Epithelial cell of prostate (primary cell): ENCODE measurements around the gene GRAMD4.

Experiments used
- DNase-seq: peaks from one replicate; pipeline ENCODE4 v3.0.0-alpha.2; 2011; ENCODE audit warnings: low read depth, low spot score
- H3K27ac ChIP-seq: fragments of 450-650 bp; 2 replicates; pipeline ENCODE4 v1.5.1; 2017; ENCODE audit warnings: mild to moderate bottlenecking

Gene GRAMD4

DNA sequence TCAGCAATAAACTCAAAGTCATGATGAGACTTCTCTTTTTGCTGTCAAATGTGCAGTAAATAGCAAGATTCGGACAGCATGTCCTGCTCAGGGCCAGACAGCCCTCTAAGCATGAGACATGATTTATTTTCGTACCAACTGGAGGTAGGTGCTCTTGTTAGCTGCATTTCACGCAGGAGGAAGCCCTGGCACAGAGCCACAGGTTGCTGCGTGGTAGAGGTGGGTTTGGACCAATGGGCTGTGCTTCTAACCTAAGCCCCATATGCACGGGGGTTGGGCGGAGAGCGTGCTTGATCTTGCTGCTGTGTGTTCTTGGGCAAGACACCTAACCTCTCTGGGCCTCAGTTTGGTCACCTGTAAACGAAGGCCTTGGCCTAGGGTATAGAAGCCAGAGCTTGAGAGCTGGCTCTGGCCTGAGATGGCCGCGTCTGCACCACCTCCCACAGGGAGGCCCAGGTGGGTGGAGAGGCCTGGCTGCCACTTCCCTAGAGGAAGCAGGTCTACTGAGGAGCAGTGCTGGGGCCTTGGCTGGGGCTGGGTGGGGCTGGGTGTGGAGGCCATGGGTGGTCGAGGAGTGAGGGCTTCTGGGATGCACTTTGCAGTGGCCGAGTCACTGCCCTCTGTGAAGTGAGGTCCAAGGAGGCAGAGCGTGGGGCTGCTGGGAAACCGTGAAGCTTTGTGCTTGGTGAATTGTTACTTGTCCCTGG is 38.5 kb upstream of the GRAMD4 start:
- no peak for DNase-seq

DNA sequence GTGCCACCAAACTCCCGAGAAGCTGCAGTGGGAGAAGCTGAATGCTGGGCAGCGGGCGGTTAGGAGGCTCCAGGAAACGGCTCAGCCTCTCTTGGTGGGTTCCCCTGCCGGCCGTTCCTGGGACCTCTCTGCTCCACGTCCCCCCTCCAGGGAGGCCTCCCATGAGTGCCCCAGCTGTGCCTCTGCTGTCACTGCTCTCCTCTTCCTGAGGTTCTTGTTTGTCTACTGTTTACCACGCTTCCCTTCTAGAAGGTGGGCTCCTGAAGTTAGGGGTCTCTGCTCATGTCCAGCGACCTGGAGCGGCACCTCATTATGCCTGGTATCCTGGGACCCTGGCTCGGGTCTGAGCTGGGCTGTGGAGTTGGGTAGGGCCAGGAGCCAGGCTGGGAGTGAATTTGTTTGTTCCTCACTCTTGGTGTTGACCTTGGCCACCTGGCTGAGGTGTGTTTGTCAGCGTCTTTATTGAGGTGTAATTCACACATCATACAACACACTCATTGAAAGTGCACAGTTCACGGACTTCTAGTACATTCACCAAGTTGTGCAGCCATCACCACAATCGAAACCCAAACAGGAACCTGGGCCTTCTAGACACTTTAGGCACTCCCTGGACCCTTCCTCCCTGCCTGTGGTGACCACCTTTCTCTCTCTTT is 37.8 kb upstream of the GRAMD4 start:
- no peak overlapping the region for H3K27ac ChIP-seq
- no peak for DNase-seq

More for the DNA sequence above, 38.5 kb upstream of the GRAMD4 start:
- no peak overlapping the region for H3K27ac ChIP-seq

- H3K27ac ChIP-seq: no peak overlapping the region
- DNase-seq: no peak
These were observed 36.6 kb upstream of the GRAMD4 start for GRCh38 chr22:46583571-46583970.

- DNase-seq: peak; percentile 31
- no peak overlapping the region for H3K27ac ChIP-seq
These were observed 35.9 kb upstream of the GRAMD4 start for GRCh38 chr22:46584081-46584921.

DNA sequence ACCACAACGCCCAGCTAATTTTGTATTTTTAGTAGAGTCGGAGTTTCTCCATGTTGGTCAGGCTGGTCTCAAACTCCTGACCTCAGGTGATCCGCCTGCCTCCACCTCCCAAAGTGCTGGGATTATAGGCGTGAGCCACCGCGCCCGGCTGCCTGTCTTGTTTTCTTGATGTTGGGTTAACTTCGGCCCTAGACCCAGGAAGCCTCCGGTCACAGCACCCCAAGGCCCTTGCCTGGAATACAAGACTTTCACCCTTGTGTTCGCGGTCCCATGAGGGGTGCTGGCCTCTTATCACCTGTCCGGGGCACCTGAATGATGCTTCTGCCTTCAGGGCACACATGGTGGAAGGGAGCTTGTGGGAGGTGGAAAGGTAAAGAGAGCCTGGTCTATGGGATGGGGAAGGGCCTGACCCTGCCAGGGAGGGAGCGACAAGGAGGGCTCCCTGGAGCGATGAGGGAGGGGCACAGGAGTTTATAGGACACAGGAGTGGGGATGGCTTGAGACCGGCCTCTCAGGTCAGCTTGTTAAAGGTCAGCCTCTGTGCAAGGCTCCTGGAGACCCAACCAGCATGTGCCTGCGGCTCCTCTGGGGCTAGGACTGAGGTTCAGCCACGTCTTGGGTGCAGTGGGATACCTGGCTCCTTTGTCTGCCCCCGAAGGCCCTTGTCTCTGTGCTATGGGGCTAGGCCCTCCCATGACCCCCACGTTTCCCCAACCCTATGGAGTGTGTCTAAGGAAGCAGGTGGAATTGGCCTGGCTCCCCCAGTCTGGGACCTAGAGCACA is 34.7 kb upstream of the GRAMD4 start:
- DNase-seq: no peak
- no peak overlapping the region for H3K27ac ChIP-seq

GRCh38 chr22:46586123-46586519 is 34.1 kb upstream of the GRAMD4 start:
- H3K27ac ChIP-seq: no peak overlapping the region
- DNase-seq: no peak

- DNase-seq: no peak
- no peak overlapping the region for H3K27ac ChIP-seq
These were observed 33.6 kb upstream of the GRAMD4 start for GRCh38 chr22:46586531-46587011.

DNA sequence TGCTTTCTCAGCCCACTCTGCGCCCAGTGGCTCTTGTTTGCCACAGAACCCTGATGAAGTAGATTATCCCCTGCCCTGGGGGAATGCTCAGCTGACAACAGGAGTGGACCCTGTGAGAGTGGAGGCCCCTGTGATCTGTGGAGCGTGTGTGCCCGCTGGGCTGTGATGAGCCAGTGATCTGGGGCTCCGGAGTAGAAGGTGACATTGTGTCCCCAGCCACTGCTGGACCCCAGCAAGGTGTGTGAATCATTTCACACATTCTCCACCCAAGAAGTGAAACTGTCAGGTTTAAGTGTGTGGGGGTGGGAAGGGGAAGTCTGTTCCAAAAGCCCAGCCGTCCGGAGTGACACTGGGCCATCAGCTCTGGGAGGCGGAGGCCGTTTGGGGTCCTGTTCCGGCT is 33.1 kb upstream of the GRAMD4 start:
- DNase-seq: no peak
- no peak overlapping the region for H3K27ac ChIP-seq

- no peak overlapping the region for H3K27ac ChIP-seq
- DNase-seq: no peak
These were observed 32.5 kb upstream of the GRAMD4 start for GRCh38 chr22:46587492-46588278.

DNA sequence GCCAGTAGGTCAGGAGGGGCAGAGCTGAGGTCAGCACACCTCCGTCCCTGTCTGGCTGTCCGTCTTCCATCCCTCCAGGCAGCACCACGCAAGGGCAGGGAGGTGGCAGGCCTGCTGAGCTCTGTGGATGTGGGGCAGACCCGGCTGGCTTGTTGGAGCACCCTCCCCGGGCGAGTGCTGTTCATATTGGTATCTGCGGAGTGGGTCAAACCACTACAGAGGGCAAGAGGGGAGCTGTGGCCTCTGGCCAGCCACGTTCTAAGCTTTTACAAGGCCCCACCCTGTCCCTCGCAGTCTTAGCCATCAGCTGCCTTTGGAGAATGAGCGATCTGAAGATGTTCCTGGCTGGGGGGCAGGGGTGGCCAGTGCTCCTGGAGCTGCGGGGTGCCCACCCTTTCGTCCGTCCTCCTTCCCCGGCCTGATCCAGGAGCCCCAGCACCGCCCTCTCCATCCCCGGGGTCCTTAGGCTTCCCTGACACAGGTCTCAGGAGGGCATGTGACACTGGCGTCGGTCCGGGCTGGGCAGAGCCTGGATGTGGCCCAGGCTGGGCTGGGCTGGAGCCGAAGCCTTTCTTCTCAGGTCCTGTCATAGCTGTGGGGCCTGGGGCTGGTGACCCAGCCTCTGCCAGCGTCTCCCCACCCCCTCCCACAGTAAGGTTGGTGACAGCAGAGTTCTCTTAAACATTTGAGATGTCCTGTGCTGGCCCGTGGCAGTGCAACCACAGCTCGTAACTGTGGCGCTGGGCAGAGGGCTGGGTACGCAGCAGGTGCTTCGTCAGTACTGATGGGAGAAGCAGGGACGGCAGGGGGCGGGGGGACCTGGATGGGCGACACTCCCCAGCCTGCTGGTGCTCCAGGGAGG is 31.7 kb upstream of the GRAMD4 start:
- no peak overlapping the region for H3K27ac ChIP-seq

DNA sequence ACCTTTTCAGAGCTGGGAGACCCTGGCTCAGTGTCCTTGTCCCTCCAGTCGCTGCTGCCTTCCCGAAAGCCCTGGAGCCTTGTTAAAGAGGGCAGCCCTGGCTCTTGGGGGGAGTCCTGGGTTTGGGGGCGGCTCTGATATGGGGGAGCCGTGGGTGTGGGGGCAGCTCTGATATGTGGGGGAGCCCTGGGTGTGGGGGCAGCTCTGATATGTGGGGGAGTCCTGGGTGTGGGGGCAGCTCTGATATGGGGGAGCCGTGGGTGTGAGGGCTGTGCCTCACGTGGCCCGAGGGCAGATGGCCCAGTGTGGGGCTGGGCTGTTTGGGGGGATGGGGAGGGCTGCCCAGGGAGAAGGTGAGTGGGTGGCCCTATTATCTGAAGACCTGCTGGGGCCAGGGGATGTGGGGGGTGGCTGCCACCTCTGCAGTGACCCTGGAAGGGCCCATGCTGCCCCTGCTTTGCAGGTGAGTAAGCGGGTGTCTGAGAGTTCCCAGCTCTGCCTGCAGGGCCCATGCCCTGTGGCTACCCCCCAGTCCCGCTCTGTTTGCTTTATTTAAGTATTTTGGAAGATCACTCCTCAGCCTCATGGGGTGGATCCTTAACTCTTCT is 30.9 kb upstream of the GRAMD4 start:
- DNase-seq: no peak

More for the DNA sequence above, 31.7 kb upstream of the GRAMD4 start:
- DNase-seq: no peak

DNA sequence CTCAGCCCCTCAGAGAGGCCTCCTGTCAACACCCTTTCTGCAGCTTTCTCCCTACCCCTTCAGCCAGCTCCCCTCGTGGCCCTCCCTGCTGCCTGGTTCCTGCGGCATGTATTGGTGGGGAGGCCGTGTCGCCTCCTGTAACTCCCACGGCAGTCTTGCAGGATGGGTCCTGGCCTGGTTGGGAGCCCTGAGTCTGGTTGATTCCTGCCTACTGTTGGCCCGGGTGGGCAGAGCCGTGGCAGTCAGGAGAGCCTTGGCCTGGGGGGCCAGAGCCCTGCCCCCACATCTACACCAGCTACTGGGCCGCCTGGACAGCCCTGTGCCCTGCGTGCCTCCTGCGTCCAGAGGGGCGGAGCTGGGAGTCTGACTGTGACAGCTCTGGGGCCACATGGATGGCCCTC is 30.3 kb upstream of the GRAMD4 start:
- H3K27ac ChIP-seq: no peak overlapping the region

More for the DNA sequence above, 30.9 kb upstream of the GRAMD4 start:
- no peak overlapping the region for H3K27ac ChIP-seq

GRCh38 chr22:46590334-46590733 is 29.9 kb upstream of the GRAMD4 start:
- H3K27ac ChIP-seq: no peak overlapping the region
- no peak for DNase-seq

More for the DNA sequence above, 30.3 kb upstream of the GRAMD4 start:
- DNase-seq: no peak

- no peak for DNase-seq
- H3K27ac ChIP-seq: no peak overlapping the region
These were observed 28.3 kb upstream of the GRAMD4 start for GRCh38 chr22:46591930-46592329.

DNA sequence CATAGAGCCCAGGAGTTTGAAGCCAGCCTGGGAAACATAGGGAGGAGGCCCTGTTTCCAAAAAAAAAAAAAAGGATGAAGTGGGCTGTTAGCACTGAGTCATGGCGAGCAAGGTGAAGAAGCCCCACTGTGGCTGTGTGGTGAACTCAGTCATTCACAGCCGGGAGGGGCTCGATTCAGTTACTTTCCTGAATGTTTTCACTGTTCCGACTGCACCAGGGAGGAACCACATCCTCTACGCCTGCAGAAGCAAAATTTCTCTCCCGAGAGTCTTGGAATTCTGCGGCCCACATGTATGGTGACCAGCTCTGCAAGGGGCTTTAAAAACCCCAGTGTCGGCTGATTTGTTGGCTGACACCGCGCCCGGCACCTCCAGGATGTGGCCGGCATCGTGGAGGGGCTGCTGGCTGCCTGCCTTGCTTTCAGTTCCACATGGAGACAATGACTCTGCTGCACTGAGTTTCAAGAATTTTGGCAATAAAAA is 27.8 kb upstream of the GRAMD4 start:
- no peak overlapping the region for H3K27ac ChIP-seq
- no peak for DNase-seq

- no peak overlapping the region for H3K27ac ChIP-seq
- DNase-seq: no peak
These were observed 26.9 kb upstream of the GRAMD4 start for GRCh38 chr22:46593211-46593681.

GRCh38 chr22:46593996-46594946 is 25.9 kb upstream of the GRAMD4 start:
- DNase-seq: no peak
- no peak overlapping the region for H3K27ac ChIP-seq
